NB4 (cell line): ENCODE measurements around the gene ALPG.

Source experiments
- DNase-seq: peaks from one replicate; pipeline ENCODE4 v3.0.0; 2010; ENCODE audit warnings: low read depth
- H3K4me3 ChIP-seq: one replicate; pipeline ENCODE4 v1.5.1; 2011; ENCODE audit warnings: mild to moderate bottlenecking, low read depth, low read length, moderate library complexity
- MYC ChIP-seq: IDR thresholded peaks from 2 replicates; pipeline ENCODE4 v1.6.1; 2011; ENCODE audit warnings: low read depth, low read length
- POLR2A ChIP-seq: IDR thresholded peaks from 2 replicates; pipeline ENCODE4 v1.6.1; 2011; ENCODE audit warnings: mild to moderate bottlenecking; ENCODE audit not compliant: insufficient read length; ENCODE audit errors: extremely low read depth
- TF ChIP-seq, protein P1 (sequence below): IDR thresholded peaks from 2 replicates; pipeline ENCODE4 v1.6.1; 2011; ENCODE audit warnings: low read depth, low read length
- TF ChIP-seq, protein P2 (sequence below): IDR thresholded peaks from one replicate; pipeline ENCODE4 v1.5.1; 2012; ENCODE audit warnings: low read depth, low read length

The ALPG gene

DNA sequence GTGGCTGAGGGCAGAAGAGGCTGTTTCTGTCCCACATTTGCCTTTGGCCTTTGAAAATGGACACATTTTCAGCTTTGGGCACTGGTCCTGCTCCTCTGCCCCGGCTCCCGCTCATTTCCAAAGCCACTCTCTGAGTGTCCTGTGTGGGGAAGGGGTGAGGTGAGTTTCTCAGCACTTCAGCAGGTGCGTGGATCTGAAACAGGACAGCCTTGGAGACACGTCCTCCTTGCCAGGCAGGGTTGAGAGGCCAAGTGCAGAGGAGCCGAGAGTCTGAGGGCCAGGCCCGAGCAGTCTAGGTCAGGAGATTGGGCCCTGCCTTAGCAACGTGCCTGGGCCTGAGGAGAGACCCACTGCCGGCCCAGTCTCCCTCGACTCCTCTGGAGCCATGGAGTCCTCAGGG, 27.4 kb downstream of the ALPG start:
- TF ChIP-seq MYC (no peak), POLR2A (no peak)
- TF ChIP-seq, protein P1, sequence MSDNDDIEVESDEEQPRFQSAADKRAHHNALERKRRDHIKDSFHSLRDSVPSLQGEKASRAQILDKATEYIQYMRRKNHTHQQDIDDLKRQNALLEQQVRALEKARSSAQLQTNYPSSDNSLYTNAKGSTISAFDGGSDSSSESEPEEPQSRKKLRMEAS = no peak
- TF ChIP-seq, protein P2, sequence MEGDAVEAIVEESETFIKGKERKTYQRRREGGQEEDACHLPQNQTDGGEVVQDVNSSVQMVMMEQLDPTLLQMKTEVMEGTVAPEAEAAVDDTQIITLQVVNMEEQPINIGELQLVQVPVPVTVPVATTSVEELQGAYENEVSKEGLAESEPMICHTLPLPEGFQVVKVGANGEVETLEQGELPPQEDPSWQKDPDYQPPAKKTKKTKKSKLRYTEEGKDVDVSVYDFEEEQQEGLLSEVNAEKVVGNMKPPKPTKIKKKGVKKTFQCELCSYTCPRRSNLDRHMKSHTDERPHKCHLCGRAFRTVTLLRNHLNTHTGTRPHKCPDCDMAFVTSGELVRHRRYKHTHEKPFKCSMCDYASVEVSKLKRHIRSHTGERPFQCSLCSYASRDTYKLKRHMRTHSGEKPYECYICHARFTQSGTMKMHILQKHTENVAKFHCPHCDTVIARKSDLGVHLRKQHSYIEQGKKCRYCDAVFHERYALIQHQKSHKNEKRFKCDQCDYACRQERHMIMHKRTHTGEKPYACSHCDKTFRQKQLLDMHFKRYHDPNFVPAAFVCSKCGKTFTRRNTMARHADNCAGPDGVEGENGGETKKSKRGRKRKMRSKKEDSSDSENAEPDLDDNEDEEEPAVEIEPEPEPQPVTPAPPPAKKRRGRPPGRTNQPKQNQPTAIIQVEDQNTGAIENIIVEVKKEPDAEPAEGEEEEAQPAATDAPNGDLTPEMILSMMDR = no peak
- DNase-seq = no peak
- H3K4me3 ChIP-seq = no peak overlapping the region

DNA sequence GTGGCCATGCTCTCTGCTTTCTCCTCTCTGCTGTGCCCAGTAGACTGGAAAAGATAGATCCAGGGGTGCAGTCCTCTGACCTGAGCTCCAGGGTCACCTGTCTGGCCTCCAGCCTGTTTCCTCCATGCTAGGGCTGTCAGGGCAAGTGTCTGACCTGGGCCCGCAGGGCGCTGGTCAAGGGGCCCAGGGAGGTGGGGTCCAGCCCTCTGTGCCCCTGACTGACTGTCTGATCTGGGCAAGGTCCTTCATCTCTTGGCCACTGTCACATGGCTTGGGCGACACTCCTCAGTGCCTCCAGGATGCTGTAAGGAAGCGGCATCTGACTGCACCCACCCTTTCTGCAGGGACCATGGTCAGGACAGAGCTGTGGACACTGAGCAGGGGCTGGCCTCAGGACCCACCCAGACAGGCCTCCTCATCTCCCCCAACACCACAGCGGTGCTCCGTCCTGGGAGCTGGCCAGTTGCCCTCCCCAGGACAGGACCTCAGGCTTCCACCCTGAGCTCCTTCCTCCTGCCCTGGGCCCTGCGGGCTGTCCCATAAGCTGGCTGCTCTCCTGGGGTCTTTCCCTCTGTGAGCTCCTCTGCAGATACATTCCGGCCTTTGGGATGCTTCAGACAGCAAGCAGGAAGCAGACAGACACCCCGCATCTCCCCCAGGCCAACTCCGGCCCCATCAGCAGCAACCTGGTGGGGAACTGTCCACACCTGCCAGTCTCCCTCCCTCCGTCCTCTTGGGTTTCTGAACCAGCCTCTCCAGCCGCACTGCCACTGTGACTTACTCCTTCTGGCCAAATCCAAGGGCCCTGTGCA, 28.1 kb downstream of the ALPG start:
- H3K4me3 ChIP-seq = no peak overlapping the region
- TF ChIP-seq POLR2A (no peak), MYC (no peak)
- TF ChIP-seq, protein P2 = no peak
- TF ChIP-seq, protein P1 = no peak
- no peak for DNase-seq

DNA sequence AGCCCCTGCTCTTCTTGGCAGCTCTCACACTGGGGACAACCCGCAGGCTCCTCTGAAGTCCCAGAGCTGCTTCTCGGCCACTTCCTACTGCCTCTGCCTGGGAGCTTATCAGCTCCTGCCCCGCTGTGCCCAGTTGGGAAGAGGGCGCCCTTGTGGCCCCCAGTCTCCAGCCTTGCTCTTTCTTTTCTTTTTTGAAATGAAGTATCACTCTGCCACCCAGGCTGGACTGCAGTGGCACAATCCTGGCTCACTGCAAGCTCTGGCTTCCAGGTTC, 28.7 kb downstream of the ALPG start:
- TF ChIP-seq MYC = no peak
- TF ChIP-seq, protein P1 = no peak
- no peak for TF ChIP-seq POLR2A
- TF ChIP-seq, protein P2 = no peak
- DNase-seq = no peak
- H3K4me3 ChIP-seq = no peak overlapping the region

DNA sequence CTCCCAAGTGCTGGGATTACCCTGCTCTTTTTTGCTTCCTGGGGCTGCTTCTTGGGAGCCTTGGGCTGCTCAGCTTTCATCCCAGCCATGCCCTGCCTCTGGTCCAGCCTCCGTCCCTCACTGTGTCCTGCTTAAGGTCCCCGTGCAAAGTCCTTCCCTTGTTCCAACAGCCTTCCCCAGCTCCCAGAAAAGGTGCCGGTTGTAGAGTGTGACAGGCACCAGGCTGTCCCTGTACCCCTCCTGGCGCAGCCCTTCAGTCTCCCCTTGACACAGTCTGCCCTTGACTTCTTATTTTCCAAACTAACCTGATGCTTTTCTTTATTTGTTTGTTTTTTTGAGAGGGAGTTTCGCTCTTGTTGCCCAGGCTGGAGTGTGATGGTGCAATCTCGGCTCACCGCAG, 29.2 kb downstream of the ALPG start:
- DNase-seq = no peak
- TF ChIP-seq POLR2A (no peak), MYC (no peak)
- TF ChIP-seq, protein P1 = no peak
- TF ChIP-seq, protein P2 = no peak
- H3K4me3 ChIP-seq = no peak overlapping the region

DNA sequence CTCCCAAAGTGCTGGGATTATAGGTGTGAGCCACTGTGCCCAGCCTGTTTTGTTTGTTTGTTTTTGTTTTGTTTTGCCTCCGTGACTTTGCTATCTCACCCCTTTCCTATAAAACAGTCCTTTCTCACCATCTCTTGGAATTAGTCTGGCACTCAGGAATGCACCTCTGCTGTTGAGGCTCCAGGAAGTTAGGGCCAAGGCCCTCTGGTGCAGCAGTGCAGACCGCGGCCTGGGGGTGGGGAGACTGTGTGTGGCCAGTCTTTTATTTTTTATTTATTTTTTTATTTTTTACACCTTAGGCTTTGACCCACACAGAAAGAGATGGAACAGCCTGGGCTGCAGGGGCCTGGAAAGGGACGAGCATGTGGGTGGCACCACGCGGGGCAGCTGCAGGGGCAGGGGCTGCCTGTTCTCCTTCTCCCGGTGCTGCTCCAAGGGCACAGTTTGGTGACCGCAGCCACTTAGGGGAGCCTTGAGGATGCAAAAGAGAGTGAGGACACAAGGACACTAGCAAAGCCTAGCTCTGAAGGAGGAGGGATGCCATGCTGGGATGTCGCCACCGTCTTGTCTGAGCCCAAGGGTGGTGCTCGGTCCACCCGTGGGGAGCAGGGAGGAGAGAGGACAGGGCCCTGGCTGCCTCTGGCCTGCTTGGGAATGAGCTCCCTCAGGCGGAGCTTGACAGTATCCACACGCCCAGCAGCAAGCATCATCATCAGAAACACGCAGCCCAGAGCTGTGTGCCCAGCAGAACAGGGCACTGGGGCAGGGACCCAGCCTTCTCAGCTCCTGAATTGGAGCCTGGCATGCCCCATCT, 29.9 kb downstream of the ALPG start:
- no peak overlapping the region for H3K4me3 ChIP-seq
- no peak for DNase-seq
- TF ChIP-seq, protein P2 = no peak
- TF ChIP-seq, protein P1 = no peak
- no peak for TF ChIP-seq POLR2A
- TF ChIP-seq MYC = no peak
